PFSK-1 (cell line): ENCODE measurements around the gene WDR81.

Experiments used
- FOXP2 ChIP-seq: optimal IDR thresholded peaks from 2 replicates; pipeline ENCODE3; 2011; ENCODE audit warnings: borderline replicate concordance, control low read depth, inconsistent platforms; ENCODE audit not compliant: insufficient read depth; ENCODE audit errors: extremely low read length, extremely low read depth
- POLR2AphosphoS5 ChIP-seq: IDR thresholded peaks from 2 replicates; pipeline ENCODE4 v1.6.1; 2012; ENCODE audit warnings: low read depth, mild to moderate bottlenecking, control low read depth, low read length, moderate library complexity
- SIN3A ChIP-seq: IDR thresholded peaks from 2 replicates; pipeline ENCODE4 v1.6.1; 2012; ENCODE audit warnings: mild to moderate bottlenecking, low read length, moderate library complexity, borderline replicate concordance; ENCODE audit not compliant: insufficient read depth
- TAF1 ChIP-seq: IDR thresholded peaks from 2 replicates; pipeline ENCODE4 v1.6.1; 2012; ENCODE audit warnings: low read length, control low read depth, borderline replicate concordance; ENCODE audit not compliant: insufficient read depth
- TF ChIP-seq, protein P1 (sequence below), 2 experiments: IDR thresholded peaks; 2 replicates each; pipeline versions ENCODE4 v1.6.1 to v1.8.0; 2011 to 2012; ENCODE audit warnings: low read depth in 2 of 2, low read length in 2 of 2, control low read depth in 1 of 2, inconsistent platforms in 1 of 2, mild to moderate bottlenecking in 1 of 2, moderate library complexity in 1 of 2; ENCODE audit not compliant: insufficient read depth in 1 of 2

Gene WDR81

DNA sequence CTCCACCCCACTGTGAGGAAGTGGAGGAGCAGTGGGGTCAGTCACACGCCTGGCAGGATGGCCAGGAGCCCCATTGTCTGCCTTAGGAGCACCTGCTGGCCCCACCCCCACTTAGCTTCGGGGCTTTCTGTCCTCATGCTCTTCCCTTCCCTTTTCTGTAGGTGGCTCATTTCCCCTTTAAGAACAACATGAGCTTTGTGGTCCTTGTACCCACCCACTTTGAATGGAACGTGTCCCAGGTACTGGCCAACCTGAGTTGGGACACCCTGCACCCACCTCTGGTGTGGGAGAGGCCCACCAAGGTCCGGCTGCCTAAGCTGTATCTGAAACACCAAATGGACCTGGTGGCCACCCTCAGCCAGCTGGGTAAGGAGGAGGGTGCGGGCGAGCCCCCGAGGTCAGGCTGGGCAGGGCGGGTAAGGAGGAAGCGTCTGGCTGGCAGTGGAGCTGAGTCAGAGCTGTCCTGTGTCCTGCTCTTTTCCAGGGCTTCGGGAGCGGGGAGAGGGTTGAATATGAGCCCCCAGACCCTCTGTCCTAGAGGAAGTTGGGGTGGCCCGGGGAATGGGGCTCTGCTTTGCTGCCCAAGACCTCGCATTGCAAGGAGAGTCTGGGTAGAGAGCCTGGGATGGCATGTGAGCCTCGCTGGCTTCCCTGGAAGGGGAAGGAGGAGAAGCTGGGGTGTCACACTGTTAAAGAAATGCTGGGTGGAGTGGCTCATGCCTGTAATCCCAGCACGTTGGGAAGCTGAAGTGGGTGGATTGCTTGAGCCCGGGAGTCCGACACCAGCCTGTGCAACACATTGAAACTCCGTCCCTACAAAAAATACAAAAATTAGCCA lies 28.1 kb downstream of the WDR81 start:
- TF ChIP-seq FOXP2 (no peak), TAF1 (no peak), SIN3A (no peak), POLR2AphosphoS5 (no peak)
- TF ChIP-seq, protein P1, sequence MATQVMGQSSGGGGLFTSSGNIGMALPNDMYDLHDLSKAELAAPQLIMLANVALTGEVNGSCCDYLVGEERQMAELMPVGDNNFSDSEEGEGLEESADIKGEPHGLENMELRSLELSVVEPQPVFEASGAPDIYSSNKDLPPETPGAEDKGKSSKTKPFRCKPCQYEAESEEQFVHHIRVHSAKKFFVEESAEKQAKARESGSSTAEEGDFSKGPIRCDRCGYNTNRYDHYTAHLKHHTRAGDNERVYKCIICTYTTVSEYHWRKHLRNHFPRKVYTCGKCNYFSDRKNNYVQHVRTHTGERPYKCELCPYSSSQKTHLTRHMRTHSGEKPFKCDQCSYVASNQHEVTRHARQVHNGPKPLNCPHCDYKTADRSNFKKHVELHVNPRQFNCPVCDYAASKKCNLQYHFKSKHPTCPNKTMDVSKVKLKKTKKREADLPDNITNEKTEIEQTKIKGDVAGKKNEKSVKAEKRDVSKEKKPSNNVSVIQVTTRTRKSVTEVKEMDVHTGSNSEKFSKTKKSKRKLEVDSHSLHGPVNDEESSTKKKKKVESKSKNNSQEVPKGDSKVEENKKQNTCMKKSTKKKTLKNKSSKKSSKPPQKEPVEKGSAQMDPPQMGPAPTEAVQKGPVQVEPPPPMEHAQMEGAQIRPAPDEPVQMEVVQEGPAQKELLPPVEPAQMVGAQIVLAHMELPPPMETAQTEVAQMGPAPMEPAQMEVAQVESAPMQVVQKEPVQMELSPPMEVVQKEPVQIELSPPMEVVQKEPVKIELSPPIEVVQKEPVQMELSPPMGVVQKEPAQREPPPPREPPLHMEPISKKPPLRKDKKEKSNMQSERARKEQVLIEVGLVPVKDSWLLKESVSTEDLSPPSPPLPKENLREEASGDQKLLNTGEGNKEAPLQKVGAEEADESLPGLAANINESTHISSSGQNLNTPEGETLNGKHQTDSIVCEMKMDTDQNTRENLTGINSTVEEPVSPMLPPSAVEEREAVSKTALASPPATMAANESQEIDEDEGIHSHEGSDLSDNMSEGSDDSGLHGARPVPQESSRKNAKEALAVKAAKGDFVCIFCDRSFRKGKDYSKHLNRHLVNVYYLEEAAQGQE (IDR thresholded peaks at IDR 0.05; ENCODE audit: insufficient read depth in 1 of 2, low read depth in 2 of 2, low read length in 2 of 2) = no peak

DNA sequence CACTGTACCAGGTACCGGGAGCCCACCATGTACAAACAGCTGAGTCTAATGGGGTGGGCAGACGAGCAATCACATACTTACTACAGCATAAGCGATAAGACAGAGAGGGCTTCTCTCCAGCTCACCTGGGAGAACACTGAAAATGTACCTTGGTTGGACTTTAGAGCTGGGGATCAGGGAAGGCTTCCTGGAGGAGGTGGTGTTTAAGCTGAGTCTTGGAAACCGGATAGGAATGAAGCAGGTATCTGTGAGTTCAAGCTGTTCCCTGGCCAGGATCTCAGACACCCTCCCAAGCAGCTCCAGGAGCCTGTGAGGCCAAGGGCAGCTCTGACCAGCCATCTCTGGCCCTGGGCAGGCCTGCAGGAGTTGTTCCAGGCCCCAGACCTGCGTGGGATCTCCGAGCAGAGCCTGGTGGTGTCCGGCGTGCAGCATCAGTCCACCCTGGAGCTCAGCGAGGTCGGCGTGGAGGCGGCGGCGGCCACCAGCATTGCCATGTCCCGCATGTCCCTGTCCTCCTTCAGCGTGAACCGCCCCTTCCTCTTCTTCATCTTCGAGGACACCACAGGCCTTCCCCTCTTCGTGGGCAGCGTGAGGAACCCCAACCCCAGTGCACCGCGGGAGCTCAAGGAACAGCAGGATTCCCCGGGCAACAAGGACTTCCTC lies 29.4 kb downstream of the WDR81 start:
- TF ChIP-seq FOXP2 (no peak), POLR2AphosphoS5 (no peak), SIN3A (no peak), TAF1 (no peak)
- TF ChIP-seq, protein P1 (IDR thresholded peaks at IDR 0.05; ENCODE audit: insufficient read depth in 1 of 2, low read depth in 2 of 2, low read length in 2 of 2) = no peak

- TF ChIP-seq TAF1 (no peak), SIN3A (no peak), FOXP2 (no peak), POLR2AphosphoS5 (no peak)
- TF ChIP-seq, protein P1 (IDR thresholded peaks at IDR 0.05; ENCODE audit: insufficient read depth in 1 of 2, low read depth in 2 of 2, low read length in 2 of 2) = no peak
These were observed 30.1 kb downstream of the WDR81 start for GRCh38 chr17:1754430-1755112.

DNA sequence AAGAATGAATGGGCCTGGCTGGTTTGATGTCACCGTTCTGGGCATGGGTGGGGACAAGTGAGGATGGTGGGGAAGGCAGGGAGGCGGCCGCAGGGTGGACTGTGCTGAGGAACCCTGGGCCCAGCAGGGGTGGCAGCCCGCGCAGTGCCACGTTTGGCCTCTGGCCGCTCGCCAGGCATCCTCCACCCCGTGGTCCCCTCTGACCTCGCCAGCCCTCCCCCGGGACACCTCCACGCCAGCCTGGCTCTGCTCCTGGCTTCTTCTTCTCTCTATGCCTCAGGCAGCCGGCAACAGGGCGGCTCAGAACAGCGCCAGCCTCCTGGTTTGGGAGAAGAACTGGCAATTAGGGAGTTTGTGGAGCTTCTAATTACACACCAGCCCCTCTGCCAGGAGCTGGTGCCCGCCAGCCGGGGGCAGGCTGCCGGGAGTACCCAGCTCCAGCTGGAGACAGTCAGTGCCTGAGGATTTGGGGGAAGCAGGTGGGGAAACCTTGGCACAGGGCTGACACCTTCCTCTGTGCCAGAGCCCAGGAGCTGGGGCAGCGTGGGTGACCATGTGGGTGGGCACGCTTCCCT lies 30.8 kb downstream of the WDR81 start:
- TF ChIP-seq FOXP2 = no peak
- no peak for TF ChIP-seq TAF1
- no peak for TF ChIP-seq SIN3A

- no peak for TF ChIP-seq TAF1
- TF ChIP-seq FOXP2 = no peak
- TF ChIP-seq POLR2AphosphoS5 = no peak
- no peak for TF ChIP-seq SIN3A
- TF ChIP-seq, protein P1 (IDR thresholded peaks at IDR 0.05; ENCODE audit: insufficient read depth in 1 of 2, low read depth in 2 of 2, low read length in 2 of 2) = no peak
These were observed 31.3 kb downstream of the WDR81 start for GRCh38 chr17:1755827-1756262.
